ENCODE measurements around the gene TYW1B.
"Not testable (repeated sequence)": the region's sequence is repeated elsewhere in the genome, so short reads cannot be mapped to it uniquely, and the experiment has no call there.

DNA sequence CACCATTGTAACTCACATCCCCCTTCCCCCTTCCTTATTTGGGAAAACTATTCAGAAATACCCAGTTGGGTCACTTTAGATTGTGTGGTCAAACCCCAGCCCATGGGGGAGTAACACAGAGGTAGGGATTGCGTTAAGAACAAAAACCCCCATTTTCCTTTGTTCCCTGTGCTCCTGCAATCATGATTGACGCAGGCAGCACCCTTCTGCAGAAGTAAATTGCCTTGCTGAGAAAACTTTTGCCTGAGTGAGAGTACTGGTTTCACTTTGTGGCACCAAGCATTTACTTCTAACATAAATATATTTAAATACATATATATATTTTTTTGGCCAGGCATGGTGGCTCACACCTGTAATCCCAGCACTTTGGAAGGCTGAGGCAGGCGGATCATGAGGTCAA lies 266.0 kb downstream of the TYW1B start:
- TF ChIP-seq, protein P1, sequence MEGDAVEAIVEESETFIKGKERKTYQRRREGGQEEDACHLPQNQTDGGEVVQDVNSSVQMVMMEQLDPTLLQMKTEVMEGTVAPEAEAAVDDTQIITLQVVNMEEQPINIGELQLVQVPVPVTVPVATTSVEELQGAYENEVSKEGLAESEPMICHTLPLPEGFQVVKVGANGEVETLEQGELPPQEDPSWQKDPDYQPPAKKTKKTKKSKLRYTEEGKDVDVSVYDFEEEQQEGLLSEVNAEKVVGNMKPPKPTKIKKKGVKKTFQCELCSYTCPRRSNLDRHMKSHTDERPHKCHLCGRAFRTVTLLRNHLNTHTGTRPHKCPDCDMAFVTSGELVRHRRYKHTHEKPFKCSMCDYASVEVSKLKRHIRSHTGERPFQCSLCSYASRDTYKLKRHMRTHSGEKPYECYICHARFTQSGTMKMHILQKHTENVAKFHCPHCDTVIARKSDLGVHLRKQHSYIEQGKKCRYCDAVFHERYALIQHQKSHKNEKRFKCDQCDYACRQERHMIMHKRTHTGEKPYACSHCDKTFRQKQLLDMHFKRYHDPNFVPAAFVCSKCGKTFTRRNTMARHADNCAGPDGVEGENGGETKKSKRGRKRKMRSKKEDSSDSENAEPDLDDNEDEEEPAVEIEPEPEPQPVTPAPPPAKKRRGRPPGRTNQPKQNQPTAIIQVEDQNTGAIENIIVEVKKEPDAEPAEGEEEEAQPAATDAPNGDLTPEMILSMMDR (IDR thresholded peaks at IDR 0.05; ENCODE audit: low read depth, low read length, missing input control): not testable (repeated sequence)
- TF ChIP-seq ATF3 (IDR thresholded peaks at IDR 0.05); GABPA (IDR thresholded peaks at IDR 0.05 in 1 of 2, conservative IDR thresholded peaks at IDR 0.05 in 1 of 2); SP1 (IDR thresholded peaks at IDR 0.05); FOXA1 (IDR thresholded peaks at IDR 0.05); RAD21 (IDR thresholded peaks at IDR 0.05); MAX (IDR thresholded peaks at IDR 0.05); ZBTB33 (IDR thresholded peaks at IDR 0.05); EGR1 (IDR thresholded peaks at IDR 0.05; ENCODE audit: low read depth in 2 of 2): not testable (repeated sequence)
- TF ChIP-seq, protein P2, sequence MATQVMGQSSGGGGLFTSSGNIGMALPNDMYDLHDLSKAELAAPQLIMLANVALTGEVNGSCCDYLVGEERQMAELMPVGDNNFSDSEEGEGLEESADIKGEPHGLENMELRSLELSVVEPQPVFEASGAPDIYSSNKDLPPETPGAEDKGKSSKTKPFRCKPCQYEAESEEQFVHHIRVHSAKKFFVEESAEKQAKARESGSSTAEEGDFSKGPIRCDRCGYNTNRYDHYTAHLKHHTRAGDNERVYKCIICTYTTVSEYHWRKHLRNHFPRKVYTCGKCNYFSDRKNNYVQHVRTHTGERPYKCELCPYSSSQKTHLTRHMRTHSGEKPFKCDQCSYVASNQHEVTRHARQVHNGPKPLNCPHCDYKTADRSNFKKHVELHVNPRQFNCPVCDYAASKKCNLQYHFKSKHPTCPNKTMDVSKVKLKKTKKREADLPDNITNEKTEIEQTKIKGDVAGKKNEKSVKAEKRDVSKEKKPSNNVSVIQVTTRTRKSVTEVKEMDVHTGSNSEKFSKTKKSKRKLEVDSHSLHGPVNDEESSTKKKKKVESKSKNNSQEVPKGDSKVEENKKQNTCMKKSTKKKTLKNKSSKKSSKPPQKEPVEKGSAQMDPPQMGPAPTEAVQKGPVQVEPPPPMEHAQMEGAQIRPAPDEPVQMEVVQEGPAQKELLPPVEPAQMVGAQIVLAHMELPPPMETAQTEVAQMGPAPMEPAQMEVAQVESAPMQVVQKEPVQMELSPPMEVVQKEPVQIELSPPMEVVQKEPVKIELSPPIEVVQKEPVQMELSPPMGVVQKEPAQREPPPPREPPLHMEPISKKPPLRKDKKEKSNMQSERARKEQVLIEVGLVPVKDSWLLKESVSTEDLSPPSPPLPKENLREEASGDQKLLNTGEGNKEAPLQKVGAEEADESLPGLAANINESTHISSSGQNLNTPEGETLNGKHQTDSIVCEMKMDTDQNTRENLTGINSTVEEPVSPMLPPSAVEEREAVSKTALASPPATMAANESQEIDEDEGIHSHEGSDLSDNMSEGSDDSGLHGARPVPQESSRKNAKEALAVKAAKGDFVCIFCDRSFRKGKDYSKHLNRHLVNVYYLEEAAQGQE (IDR thresholded peaks at IDR 0.05): not testable (repeated sequence)
